GM12878 (cell line): ENCODE results near the gene PSENEN. TPM values are rescaled to one million over a fixed set of nuclear protein-coding genes. Genes with fewer than 3 reads are reported as not detected.
"Not testable (repeated sequence)": the region's sequence is repeated elsewhere in the genome, so short reads cannot be mapped to it uniquely, and the experiment has no call there.

ENCODE experiments used
- ATAC-seq: fragments of 200-7000 bp; cut with Tn5 transposase; 3 replicates; pipeline ENCODE4 v1.9.1; 2020; ENCODE audit warnings: mild to moderate bottlenecking, moderate library complexity
- BruUV-seq: library from RNA; stranded (reverse); fragments of 400-500 nt; replicated peaks from 2 replicates; lab custom pipeline; 2021; lab: Mats Ljungman, UMichigan
- CTCF ChIA-PET: fragments of 300-600 bp; sonication (Branson Sonifier 250); formaldehyde crosslinking; extraction: SDS; loops from one replicate; lab custom pipeline; 2021; ENCODE audit warnings: inconsistent platforms; lab: Yijun Ruan, JAX
- POLR2A ChIA-PET: fragments of 350-600 bp; formaldehyde crosslinking; extraction: SDS; loops from one replicate; lab custom pipeline; 2021; ENCODE audit warnings: inconsistent platforms; lab: Charles Lee
- RAD21 ChIA-PET: fragments of 300-600 bp; sonication (Branson Sonifier 250); formaldehyde crosslinking; loops from one replicate; lab custom pipeline; 2023; ENCODE audit warnings: antibody characterized with exemption; ENCODE audit not compliant: unreplicated experiment; lab: Charles Lee
- SMC1A ChIA-PET: fragments of 300-600 bp; sonication (Branson Sonifier 250); formaldehyde crosslinking; loops from one replicate; lab custom pipeline; 2023; ENCODE audit not compliant: unreplicated experiment, uncharacterized antibody; lab: Charles Lee
- DNase-seq: peaks from one replicate; pipeline ENCODE4 v3.0.0-alpha.2; 2011; ENCODE audit warnings: low read depth, low spot score
- FAIRE-seq: peaks from 3 replicates; lab custom pipeline; 2011; peaks lifted over from hg19 to GRCh38; lab: Jason Lieb, UNC
- H2AFZ ChIP-seq: 2 replicates; pipeline ENCODE4 v1.6.0; 2011; ENCODE audit warnings: low read depth, low read length, control low read depth; ENCODE audit not compliant: control insufficient read depth
- H3K27ac ChIP-seq: 2 replicates; pipeline ENCODE4 v1.5.1; 2011; ENCODE audit warnings: control low read depth; ENCODE audit not compliant: control insufficient read depth, insufficient read depth
- H3K27me3 ChIP-seq, 2 experiments: replicated peaks in 1 of 2; 2 replicates each; pipeline versions ENCODE4 v1.6.0 to v1.6.1; 2011; ENCODE audit warnings: low read length in 1 of 2; ENCODE audit not compliant: control insufficient read depth in 2 of 2, insufficient read depth in 2 of 2
- H3K36me3 ChIP-seq, 2 experiments: 2 replicates each; pipeline ENCODE4 v1.5.1; 2011; ENCODE audit warnings: low read length in 1 of 2; ENCODE audit not compliant: control insufficient read depth in 2 of 2, insufficient read depth in 2 of 2
- H3K4me1 ChIP-seq: 2 replicates; pipeline ENCODE4 v1.6.1; 2011; ENCODE audit warnings: mild to moderate bottlenecking, low read length, moderate library complexity, mixed read lengths; ENCODE audit not compliant: control insufficient read depth, insufficient read depth
- H3K4me2 ChIP-seq: 2 replicates; pipeline ENCODE4 v1.6.0; 2011; ENCODE audit warnings: control low read depth; ENCODE audit not compliant: control insufficient read depth, insufficient read depth
- H3K4me3 ChIP-seq: fragments of 200-600 bp; sonication (generic); 2 replicates; pipeline ENCODE4 v1.5.1; 2016
- H3K79me2 ChIP-seq: 2 replicates; pipeline ENCODE4 v1.6.0; 2011; ENCODE audit warnings: low read length; ENCODE audit not compliant: control insufficient read depth, insufficient read depth
- H3K9ac ChIP-seq: 2 replicates; pipeline ENCODE4 v1.8.0; 2011; ENCODE audit warnings: low read length, control low read depth, mixed read lengths; ENCODE audit not compliant: control insufficient read depth, insufficient read depth
- H3K9me3 ChIP-seq: replicated peaks from 3 replicates; pipeline ENCODE4 v1.5.1; 2011; ENCODE audit warnings: mild to moderate bottlenecking, low read length; ENCODE audit not compliant: control insufficient read depth, insufficient read depth
- H4K20me1 ChIP-seq: 2 replicates; pipeline ENCODE4 v1.6.0; 2011; ENCODE audit not compliant: control insufficient read depth, insufficient read depth
- TBL1XR1 ChIP-seq: IDR thresholded peaks from 2 replicates; pipeline ENCODE4 v1.6.1; 2012; ENCODE audit warnings: low read depth, low read length, improper control_type of control experiment
- ZNF207 ChIP-seq: fragments of 450-650 bp; IDR thresholded peaks from 2 replicates; pipeline ENCODE4 v1.6.1; 2014; ENCODE audit warnings: antibody characterized with exemption, mild to moderate bottlenecking, borderline replicate concordance
- WGBS: methylation state at CpG from one replicate; pipeline ENCODE4 v1.1.6; 2016; ENCODE audit warnings: low lambda C conversion rate; ENCODE audit not compliant: insufficient replicate concordance, insufficient coverage; ENCODE audit errors: missing lambda C conversion rate; 5-methylcytosine and 5-hydroxymethylcytosine counted together
- in situ Hi-C: fragments of 300-500 bp; cut with MboI; formaldehyde crosslinking; loops from 9 replicates; pipeline ENCODE4 v1.14.3; 2018; ENCODE audit warnings: mixed read lengths
- intact Hi-C: fragments of 100-400 bp; cut with micrococcal nuclease; formaldehyde crosslinking; loops from one replicate; pipeline ENCODE4 v1.14.2; 2022; ENCODE audit not compliant: unreplicated experiment
- polyA plus RNA-seq, 11 experiments: library from polyadenylated mRNA; depleted of rRNA in 4 of 11; unstranded in 6 of 11; stranded (reverse) in 5 of 11; fragments of >200 nt; fragmentation: Nextera tagmentation in 4 of 11; fragmentation: Illumina TruSeq in 1 of 11; extraction: Ambion mirVana in 4 of 11; extraction: Trizol in 1 of 11; gene quantifications; 1 replicate in 1 of 11; 2 replicates in 10 of 11; pipeline versions ENCODE4 v1.2.1 to v1.2.3, GENCODE V29; 2011 to 2016; ENCODE audit warnings: inconsistent platforms in 2 of 11, missing spikeins in 2 of 11, low read depth in 1 of 11
- total RNA-seq, 4 experiments: library from RNA; depleted of rRNA in 3 of 4; stranded (reverse); fragments of >200 nt in 3 of 4; fragmentation: Illumina TruSeq in 1 of 4; extraction: Trizol in 1 of 4; gene quantifications; 2 replicates each; pipeline versions ENCODE4 v1.2.1 to v1.2.3, GENCODE V29; 2013 to 2021
- TF ChIP-seq, protein P1 (sequence below): IDR thresholded peaks from 2 replicates; pipeline ENCODE4 v1.6.1; 2012; ENCODE audit warnings: low read length, inconsistent platforms

Gene PSENEN
- total and polyA plus RNA-seq, 10 of the 15 experiments (the other 5 are each of a cell fraction or from before 2014, with no cell fraction given): 14.4 to 178 (median 43.5) TPM

DNA sequence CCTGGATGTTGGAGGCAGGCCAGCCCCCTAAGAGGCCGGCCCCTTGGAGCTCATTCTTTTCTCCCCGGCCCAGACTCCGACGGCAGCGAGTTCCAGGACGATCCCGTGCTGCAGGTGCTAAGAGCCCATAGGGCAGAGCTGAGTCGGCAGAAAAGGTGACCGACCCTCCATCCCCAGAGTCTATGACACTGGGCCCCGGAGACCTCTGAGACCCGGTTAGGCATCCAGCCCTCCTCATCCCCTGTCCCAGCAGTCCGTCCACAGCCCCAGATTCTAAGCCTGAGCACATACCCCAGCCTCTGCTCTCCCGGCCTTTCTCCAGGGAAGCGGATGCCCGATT lies 22.6 kb downstream of the PSENEN start (continued):
- TF ChIP-seq, protein P1, sequence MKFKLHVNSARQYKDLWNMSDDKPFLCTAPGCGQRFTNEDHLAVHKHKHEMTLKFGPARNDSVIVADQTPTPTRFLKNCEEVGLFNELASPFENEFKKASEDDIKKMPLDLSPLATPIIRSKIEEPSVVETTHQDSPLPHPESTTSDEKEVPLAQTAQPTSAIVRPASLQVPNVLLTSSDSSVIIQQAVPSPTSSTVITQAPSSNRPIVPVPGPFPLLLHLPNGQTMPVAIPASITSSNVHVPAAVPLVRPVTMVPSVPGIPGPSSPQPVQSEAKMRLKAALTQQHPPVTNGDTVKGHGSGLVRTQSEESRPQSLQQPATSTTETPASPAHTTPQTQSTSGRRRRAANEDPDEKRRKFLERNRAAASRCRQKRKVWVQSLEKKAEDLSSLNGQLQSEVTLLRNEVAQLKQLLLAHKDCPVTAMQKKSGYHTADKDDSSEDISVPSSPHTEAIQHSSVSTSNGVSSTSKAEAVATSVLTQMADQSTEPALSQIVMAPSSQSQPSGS: no peak
- TF ChIP-seq TBL1XR1: no peak
- no peak for TF ChIP-seq ZNF207

DNA sequence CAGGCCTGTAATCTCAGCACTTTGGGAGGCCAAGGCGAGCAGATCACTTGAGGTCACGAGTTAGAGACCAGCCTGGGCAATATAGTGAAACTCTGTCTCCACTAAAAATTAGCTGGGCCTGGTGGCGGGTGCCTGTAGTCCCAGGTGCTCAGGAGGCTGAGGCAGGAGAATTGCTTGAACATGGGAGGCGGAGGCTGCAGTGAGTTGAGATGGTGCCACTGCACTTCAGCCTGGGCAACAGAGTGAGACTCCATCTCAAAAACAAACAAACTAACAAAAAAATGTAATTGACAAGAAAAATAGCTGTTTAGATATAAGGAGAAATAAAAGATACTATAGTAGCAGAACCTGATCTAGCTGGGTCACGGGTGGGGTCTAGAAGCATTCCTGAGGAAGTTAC lies 26.9 kb downstream of the PSENEN start:
- ChIA-PET RAD21 (interaction anchor here (0.8 kb wide), 1 partner anchor 111 kb away, joined by 4 read pairs; no protein-coding TSS in a partner anchor), CTCF (interaction anchor here (1.5 kb wide), 1 partner anchor 78 kb away, joined by 7 read pairs; no protein-coding TSS in a partner anchor), POLR2A (interaction anchor here (0.6 to 1.9 kb wide), 2 partner anchors 10 to 32 kb away, joined by 3 to 4 read pairs; no protein-coding TSS in a partner anchor), SMC1A (interaction anchor here (0.6 to 1.3 kb wide), 3 partner anchors 58 to 216 kb away, joined by 3 to 4 read pairs (median 3); no protein-coding TSS in a partner anchor)
- H3K36me3 ChIP-seq, H3K4me3 ChIP-seq, H3K4me2 ChIP-seq, in situ Hi-C loops, FAIRE-seq, H3K9ac ChIP-seq, H4K20me1 ChIP-seq, DNase-seq, H3K4me1 ChIP-seq, intact Hi-C loops, H2AFZ ChIP-seq, H3K27ac ChIP-seq, H3K27me3 ChIP-seq, H3K9me3 ChIP-seq, ATAC-seq, H3K79me2 ChIP-seq, BruUV-seq: not testable (repeated sequence)
- 93% methylated on average over 5 of the region's 5 CpGs for WGBS
